Ramos (cell line): ENCODE data around the gene GRM4.

ENCODE experiments used
- in situ Hi-C: fragments of 300-500 bp; cut with MboI; formaldehyde crosslinking; loops from one replicate; pipeline ENCODE4 v1.14.3; 2022; ENCODE audit warnings: low sequenced_read_pairs; ENCODE audit not compliant: unreplicated experiment

The GRM4 gene

DNA sequence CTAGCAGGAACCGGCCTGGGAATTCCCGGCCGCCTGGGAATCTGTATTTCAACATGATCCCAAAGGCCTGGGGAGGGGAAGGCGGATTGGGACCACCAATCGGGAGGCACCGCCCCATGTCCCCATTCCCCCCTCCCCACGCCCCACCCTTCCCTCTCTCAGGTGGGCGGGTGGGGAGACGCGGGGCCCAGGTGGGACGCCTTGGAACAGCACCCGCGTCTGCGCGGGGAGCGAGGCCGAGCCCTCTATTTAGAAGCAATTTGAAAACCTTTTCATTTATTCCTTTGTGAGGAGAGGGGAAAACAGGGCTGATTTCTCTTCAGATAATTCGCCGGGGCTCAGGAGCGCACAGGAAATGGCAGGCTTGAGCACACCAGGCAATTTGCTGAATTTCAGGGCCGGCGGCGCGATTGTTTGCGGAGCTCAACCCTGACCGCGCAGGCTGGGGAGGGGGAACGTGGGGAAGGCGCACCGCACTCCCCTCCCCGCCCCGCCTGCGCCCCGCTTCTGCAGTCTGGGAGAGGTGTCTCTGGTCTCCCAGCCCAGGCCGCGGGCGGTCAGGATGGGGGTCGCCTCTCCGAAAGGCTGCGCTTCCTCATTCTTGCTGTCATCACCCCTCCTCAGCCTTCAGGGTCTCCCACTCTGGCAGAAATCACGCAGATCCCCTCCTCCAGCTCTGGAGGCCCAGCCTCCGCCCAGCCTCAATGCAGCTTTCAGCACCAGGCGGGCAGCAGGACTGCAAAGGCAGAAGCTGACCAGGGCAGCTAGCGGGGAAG is 170.0 kb downstream of the GRM4 start:
- in situ Hi-C loops: no loop called here

GRCh38 chr6:33974471-33974870 is 171.4 kb downstream of the GRM4 start:
- in situ Hi-C loops: no loop called here

DNA sequence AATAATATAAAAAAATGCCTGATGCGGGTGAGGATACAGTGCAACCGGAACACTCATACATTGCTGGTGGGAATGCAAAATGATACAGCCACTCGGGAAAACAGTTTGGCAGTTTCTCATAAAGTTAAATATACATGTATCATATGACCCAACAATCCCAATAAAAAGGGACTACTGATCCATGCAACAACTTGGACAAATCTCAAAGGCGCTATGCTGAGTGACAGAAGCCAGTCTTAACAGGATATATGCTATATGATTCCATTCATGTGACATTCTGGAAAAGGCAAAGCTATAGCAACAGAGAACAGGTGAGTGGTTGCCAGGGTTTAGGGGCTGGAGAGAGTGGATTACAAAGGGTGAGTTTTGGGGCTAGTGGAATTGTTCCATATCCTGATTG is 171.9 kb downstream of the GRM4 start:
- in situ Hi-C loops: no loop called here

DNA sequence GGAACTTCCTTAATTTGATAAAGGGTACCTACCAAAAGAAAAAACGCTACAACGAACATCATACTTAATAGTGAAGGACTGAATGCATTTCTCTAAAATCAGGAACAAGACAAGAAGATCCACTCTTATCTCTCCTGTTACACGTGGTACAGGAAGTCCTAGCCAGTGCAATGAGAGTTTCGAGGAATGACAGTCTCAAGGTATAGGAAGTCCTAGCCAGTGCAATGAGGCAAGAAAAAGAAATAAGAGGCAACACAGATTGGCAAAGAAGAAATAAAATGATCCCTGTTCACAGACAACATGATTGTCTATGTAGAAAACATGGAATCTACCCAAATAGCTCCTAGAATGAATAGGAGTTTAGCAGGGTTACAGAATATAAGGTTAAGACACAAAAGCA is 174.3 kb downstream of the GRM4 start:
- in situ Hi-C loops: no loop called here
